ENCODE data around the gene TIMM44. TPM values are rescaled to one million over a fixed set of nuclear protein-coding genes. Genes with fewer than 3 reads are reported as not detected.

Gene TIMM44
- total RNA-seq, 1 donor, result 57.9 TPM

DNA sequence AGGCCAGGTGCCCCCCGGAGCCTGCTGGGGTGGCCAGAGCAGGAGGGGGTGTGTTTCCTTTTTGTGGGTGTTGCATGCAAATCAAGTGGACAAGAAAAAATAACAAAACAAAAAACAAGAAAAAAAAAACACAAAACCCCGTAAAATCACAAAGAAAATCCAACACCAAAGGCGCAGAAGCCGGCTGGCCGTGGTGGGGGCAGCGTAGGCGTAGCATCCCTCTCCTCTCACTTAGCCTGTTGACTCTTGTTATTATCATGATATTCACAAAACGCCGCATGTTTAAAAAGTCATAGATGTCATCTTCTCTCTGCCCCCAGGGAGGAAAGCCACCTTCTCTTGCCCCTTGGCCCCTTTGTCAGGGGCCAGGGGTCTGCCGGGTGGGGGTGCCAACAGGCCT lies 29.8 kb downstream of the TIMM44 start:
- H3K4me3 ChIP-seq (ENCODE audit: low read depth, low read length), result no peak overlapping the region
- TF ChIP-seq, protein P1, sequence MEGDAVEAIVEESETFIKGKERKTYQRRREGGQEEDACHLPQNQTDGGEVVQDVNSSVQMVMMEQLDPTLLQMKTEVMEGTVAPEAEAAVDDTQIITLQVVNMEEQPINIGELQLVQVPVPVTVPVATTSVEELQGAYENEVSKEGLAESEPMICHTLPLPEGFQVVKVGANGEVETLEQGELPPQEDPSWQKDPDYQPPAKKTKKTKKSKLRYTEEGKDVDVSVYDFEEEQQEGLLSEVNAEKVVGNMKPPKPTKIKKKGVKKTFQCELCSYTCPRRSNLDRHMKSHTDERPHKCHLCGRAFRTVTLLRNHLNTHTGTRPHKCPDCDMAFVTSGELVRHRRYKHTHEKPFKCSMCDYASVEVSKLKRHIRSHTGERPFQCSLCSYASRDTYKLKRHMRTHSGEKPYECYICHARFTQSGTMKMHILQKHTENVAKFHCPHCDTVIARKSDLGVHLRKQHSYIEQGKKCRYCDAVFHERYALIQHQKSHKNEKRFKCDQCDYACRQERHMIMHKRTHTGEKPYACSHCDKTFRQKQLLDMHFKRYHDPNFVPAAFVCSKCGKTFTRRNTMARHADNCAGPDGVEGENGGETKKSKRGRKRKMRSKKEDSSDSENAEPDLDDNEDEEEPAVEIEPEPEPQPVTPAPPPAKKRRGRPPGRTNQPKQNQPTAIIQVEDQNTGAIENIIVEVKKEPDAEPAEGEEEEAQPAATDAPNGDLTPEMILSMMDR (IDR thresholded peaks at IDR 0.05; ENCODE audit: insufficient read depth, low read depth, low read length), result no peak
- no peak for DNase-seq (ENCODE audit: low read depth)

DNA sequence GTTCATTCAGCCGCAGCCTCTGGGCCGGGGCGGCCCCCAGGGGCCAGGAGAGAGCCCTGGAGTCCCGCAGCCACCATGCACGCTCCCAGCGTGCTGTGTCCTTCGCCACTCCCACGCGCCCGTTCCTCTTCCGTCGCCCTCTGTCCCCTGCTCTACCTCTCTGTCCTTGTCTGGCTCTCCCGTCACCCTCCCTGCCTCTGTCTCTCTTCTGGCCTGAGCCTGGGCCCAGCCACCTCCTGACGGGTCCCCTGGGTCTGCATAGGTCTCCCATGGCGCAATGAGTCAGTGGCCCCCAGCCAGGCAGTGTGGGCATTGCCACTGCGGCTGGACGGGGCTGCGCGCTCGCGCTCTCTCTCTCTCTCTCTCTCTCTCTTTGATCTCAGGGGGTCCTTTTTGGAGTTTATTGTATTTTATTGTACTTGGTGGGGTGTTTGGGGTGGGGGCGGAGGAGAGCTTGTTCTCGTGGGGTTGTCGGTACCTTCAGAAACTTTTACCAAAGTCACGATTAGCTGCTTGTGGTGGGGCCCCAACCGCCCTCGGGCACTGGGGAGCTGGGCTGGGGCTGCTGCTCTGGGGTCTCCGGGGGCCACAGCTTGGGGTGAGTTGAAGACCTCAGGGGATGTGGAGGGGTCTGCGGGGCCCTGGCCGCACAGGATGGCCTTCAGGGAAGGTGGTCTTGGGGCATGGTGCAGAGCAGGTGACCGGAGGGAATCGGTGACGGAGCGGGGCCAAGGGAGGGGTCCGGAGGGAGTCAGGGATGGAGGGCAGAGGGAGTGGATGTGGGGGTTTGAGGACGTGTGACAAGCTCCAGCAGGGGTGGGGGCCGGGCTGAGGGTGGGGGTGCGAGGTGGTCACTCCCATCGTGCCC lies 30.5 kb downstream of the TIMM44 start:
- DNase-seq (ENCODE audit: low read depth), result no peak
- H3K4me3 ChIP-seq (ENCODE audit: low read depth, low read length), result no peak overlapping the region
- TF ChIP-seq, protein P1 (IDR thresholded peaks at IDR 0.05; ENCODE audit: insufficient read depth, low read depth, low read length), result no peak

DNA sequence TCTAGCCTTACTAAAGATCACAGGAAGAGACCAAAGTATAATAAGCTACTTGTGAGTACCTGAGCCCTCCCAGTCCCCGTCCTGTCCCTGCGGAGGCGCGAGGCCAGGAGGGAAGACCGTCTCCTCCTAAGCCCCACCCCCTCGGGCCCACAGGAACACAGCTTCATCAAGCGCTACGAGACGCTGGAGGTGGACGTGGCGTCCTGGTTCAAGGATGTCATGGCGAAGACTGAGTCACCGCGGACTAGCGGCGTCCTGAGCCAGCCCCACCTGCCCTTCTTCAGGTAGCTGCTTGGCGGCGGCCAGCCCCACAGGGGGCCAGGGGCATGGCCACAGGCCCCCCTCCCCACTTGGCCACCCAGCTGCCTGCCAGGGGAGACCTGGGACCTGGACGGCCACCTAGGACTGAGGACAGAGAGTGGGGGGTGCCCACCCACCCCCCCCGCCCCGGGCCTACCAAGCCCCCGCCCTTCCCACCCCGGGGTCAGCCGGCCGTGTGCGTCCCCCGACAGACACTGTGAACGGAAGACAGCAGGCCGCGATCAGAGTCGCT lies 31.2 kb downstream of the TIMM44 start:
- no peak overlapping the region for H3K4me3 ChIP-seq (ENCODE audit: low read depth, low read length)
- TF ChIP-seq, protein P1 (IDR thresholded peaks at IDR 0.05; ENCODE audit: insufficient read depth, low read depth, low read length), result no peak
- DNase-seq (ENCODE audit: low read depth), result no peak

DNA sequence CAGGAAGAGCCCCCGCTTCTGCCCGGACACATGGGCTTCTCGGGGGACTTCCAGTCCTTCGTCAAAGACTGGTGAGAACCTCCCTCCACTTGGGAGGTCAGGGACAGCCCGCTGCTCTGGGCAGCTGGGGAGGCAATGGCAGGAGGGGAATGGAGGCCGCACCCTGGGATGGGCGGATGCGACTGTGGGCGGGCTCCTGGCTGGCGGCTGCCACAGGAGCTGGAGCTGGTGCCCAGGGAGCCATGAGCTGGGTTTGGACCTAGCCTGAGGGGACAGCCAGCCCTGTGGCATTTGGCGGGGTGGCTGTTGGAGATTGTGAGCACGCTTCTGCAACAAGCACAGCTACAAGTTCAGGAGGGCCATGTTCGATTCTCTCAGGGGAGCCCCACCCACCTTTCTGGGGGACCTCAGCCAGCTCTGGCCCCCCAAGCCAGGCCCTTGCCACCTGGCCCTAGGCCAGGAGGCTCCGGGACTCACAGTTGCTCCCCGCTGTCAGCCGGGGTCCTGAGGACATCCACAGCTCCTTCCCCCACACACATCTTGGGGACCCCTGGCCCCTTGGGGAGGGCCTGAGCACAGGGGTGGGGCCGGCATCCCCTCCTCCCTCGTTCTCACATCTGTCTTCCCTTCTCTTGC lies 31.8 kb downstream of the TIMM44 start:
- TF ChIP-seq, protein P1 (IDR thresholded peaks at IDR 0.05; ENCODE audit: insufficient read depth, low read depth, low read length), result no peak
- no peak for DNase-seq (ENCODE audit: low read depth)
- no peak overlapping the region for H3K4me3 ChIP-seq (ENCODE audit: low read depth, low read length)

DNA sequence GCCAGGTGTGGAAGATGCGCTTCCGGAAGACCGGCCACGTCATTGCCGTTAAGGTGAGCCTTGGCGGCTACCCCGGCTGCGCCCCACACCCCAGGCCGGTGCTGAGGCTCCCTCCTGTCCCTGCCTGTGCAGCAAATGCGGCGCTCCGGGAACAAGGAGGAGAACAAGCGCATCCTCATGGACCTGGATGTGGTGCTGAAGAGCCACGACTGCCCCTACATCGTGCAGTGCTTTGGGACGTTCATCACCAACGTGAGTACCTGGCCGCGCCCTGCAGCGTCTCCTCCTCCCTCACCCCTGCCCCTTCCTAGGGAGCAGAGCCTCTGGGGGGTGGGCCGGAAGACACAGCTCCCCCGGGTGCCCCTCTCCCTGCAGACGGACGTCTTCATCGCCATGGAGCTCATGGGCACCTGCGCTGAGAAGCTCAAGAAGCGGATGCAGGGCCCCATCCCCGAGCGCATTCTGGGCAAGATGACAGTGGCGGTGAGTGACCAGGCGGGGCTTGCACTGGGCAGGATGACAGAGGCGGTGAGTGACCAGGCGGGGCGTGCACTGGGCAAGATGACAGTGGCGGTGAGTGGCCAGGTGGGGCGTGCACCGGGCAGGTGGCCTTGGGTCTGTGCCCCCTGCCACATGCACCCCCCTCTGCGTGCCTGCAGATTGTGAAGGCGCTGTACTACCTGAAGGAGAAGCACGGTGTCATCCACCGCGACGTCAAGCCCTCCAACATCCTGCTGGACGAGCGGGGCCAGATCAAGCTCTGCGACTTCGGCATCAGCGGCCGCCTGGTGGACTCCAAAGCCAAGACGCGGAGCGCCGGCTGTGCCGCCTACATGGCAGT lies 32.9 kb downstream of the TIMM44 start:
- no peak overlapping the region for H3K4me3 ChIP-seq (ENCODE audit: low read depth, low read length)
- TF ChIP-seq, protein P1 (IDR thresholded peaks at IDR 0.05; ENCODE audit: insufficient read depth, low read depth, low read length), result no peak
- no peak for DNase-seq (ENCODE audit: low read depth)

DNA sequence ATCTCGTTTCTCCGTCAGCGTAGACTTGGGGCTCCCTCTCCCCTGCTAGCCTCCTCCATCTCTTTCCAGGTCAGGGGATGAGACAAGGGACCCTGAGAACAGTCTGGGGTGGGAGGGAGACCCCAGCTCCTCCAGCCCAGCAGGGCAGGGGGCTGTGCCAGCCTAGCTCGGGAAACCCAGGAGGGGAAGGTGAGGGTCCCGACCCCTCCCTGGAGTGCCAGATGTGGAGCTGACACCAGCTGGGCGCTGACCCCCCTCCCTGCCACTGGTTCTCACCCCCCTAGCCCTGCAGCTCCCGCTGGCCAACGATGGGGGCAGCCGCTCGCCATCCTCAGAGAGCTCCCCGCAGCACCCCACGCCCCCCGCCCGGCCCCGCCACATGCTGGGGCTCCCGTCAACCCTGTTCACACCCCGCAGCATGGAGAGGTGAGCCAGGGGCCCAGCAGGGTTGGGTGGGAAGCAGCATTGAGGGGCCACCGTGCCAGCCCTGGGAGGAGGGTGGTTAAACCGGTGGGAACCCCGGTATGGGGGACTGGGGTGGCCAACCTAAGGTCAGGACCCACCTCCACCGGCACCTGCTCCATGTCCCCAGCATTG lies 33.9 kb downstream of the TIMM44 start:
- no peak overlapping the region for H3K4me3 ChIP-seq (ENCODE audit: low read depth, low read length)
- DNase-seq (ENCODE audit: low read depth), result no peak
- TF ChIP-seq, protein P1 (IDR thresholded peaks at IDR 0.05; ENCODE audit: insufficient read depth, low read depth, low read length), result no peak
